ENCODE data around the gene MIA. TPM values are rescaled to one million over a fixed set of nuclear protein-coding genes. Genes with fewer than 3 reads are reported as not detected.

MIA gene
- total RNA-seq, 1 experiment from 2014 or later = 2.2 TPM

GRCh38 chr19:40806423-40807146 is 31.3 kb downstream of the MIA start:
- Histone ChIP-seq H3K9me3 (ENCODE audit: control insufficient read depth, insufficient read depth, low read depth, low read length) (no peaks in the 10 kb centered on the region), H3K36me3 (ENCODE audit: control insufficient read depth, insufficient read depth, low read length) (no peaks in the 10 kb centered on the region), H3K27ac (ENCODE audit: low read length) (no peak overlapping the region), H3K4me1 (ENCODE audit: control insufficient read depth, insufficient read depth, low read length) (peaks cover 49% of the 10 kb centered on the region), H3K4me3 (ENCODE audit: low read depth in 2 of 2, low read length in 2 of 2) (no peak overlapping the region), H3K27me3 (ENCODE audit: control insufficient read depth, insufficient read depth, low read length) (no peaks in the 10 kb centered on the region)
- intact Hi-C loops (cut with micrococcal nuclease; ENCODE audit: unreplicated experiment) = loop anchor here (10.0 kb wide), 1 partner anchor 142 kb away; no protein-coding TSS in a partner anchor
- CTCF ChIA-PET = interaction anchor here (0.6 kb wide), 1 partner anchor 362 kb away, joined by 6 read pairs; no protein-coding TSS in a partner anchor
- POLR2A ChIA-PET = no interaction called here
- DNase-seq (ENCODE audit: low read depth, low spot score) (no peak), ATAC-seq (peak; percentile 40; the same call in 1 of the 2 replicates)
- in situ Hi-C loops (cut with HindIII; ENCODE audit: low pct_unique_long_range_greater_than_20kb, low sequenced_read_pairs) = no loop called here
- TF ChIP-seq TCF7L2 (IDR thresholded peaks at IDR 0.05; ENCODE audit: low read depth, low read length) (no peak), REST (IDR thresholded peaks at IDR 0.05; ENCODE audit: insufficient read depth in 1 of 2, low read depth in 2 of 2, low read length in 1 of 2) (no peak), CTCF (IDR thresholded peaks at IDR 0.05) (peak; percentile 86), SIN3A (IDR thresholded peaks at IDR 0.05; ENCODE audit: borderline replicate concordance, insufficient read depth, low read depth, low read length) (no peak), POLR2AphosphoS5 (IDR thresholded peaks at IDR 0.05; ENCODE audit: low read depth, low read length) (no peak)
- BruUV-seq (replicated peaks) = no TSS peak

- Histone ChIP-seq H3K9me3 (ENCODE audit: control insufficient read depth, insufficient read depth, low read depth, low read length) (no peaks in the 10 kb centered on the region), H3K27me3 (ENCODE audit: control insufficient read depth, insufficient read depth, low read length) (no peaks in the 10 kb centered on the region), H3K27ac (ENCODE audit: low read length) (peak overlapping the region; percentile 17; the same call in 1 of the 2 replicates), H3K4me1 (ENCODE audit: control insufficient read depth, insufficient read depth, low read length) (peaks cover 45% of the 10 kb centered on the region), H3K36me3 (ENCODE audit: control insufficient read depth, insufficient read depth, low read length) (no peaks in the 10 kb centered on the region), H3K4me3 (ENCODE audit: low read depth in 2 of 2, low read length in 2 of 2) (no peak overlapping the region)
- ChIA-PET CTCF (interaction anchor here (0.6 kb wide), 1 partner anchor 54 kb away, joined by 6 read pairs; no protein-coding TSS in a partner anchor), POLR2A (no interaction called here)
- in situ Hi-C loops (cut with HindIII; ENCODE audit: low pct_unique_long_range_greater_than_20kb, low sequenced_read_pairs) = no loop called here
- no TSS peak for BruUV-seq (replicated peaks)
- DNase-seq (ENCODE audit: low read depth, low spot score) = no peak
- no peak for ATAC-seq
- peak; percentile 49 for TF ChIP-seq CTCF (IDR thresholded peaks at IDR 0.05)
- TF ChIP-seq REST (IDR thresholded peaks at IDR 0.05; ENCODE audit: insufficient read depth in 1 of 2, low read depth in 2 of 2, low read length in 1 of 2) = no peak
- no peak for TF ChIP-seq POLR2AphosphoS5 (IDR thresholded peaks at IDR 0.05; ENCODE audit: low read depth, low read length)
- intact Hi-C loops (cut with micrococcal nuclease; ENCODE audit: unreplicated experiment) = loop anchor here (10.0 kb wide), 1 partner anchor 143 kb away; no protein-coding TSS in a partner anchor
Observed at GRCh38 chr19:40807147-40808020, 32.1 kb downstream of the MIA start.
